Mesangial cell (primary cell): ENCODE data around the gene GNG4. TPM values are rescaled to one million over a fixed set of nuclear protein-coding genes. Genes with fewer than 3 reads are reported as not detected.

ENCODE experiments used
- total RNA-seq: library from RNA; depleted of rRNA; stranded (reverse); fragments of >200 nt; gene quantifications from 2 replicates; pipeline ENCODE4 v1.2.3, GENCODE V29; 2015

GNG4 gene
- 0.51 and 1.1 TPM in 2 replicates for total RNA-seq

DNA sequence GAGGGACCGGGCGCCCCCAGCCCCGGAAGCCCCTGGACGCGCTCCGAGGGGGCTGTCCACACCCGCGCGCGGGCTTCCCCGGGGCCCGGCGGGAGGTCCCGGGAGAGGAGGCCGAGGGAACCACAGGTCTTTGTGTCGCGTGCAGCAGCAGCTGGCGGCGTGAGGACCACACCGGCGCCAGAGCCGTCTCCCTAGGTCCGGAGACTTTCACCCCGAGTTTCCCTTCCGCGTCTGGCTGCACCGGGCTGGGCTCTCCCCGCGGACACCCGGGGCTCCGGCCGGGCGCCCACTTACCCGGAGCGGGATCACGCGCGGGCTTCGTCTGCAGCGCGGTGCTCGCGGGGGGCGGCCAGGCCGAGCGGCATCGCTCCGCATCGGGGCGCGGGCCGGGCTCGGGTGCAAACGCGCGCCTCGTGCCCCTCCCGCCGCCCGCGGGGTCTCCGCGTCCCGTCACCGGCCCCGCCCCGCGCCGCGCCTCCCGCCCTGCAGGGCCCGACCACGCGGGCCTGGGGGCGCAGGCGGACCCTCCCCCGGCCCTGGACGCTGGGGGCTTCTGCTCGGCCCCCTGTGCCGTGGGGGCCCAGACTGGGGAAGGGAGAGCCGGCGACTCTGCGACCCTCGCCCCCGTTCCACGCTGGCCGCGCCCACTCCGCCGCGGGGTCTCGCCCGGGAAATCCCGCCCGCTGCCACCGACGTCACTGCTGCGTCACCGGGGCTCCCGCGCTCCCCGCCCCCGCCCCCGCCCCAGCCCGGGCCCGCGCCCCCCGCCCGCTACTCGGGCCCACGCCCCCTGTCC, at the start of gene GNG4:
Gene GNG4 (minus strand): TSS at position 417 of the 796 bp plus-strand sequence. CDS start 65,946 bp downstream, outside the sequence.

GRCh38 chr1:235504122-235504493, 145.5 kb downstream of the GNG4 start, which contains the start of gene B3GALNT2:
B3GALNT2 (minus strand) TSS chr1:235504452; CDS start chr1:235504252, 200 bp downstream.

Other genes starting within 250 kb of the GNG4 start
- 23.6 and 25.7 TPM in 2 replicates for gene B3GALNT2, start 145.3 kb downstream of the GNG4 start, total RNA-seq
- gene LYST, start 217.1 kb upstream of the GNG4 start, total RNA-seq: 3.3 and 12.3 TPM in 2 replicates